Astrocyte (in vitro differentiated cells and primary cell): ENCODE measurements around the gene CCDC107. TPM values are rescaled to one million over a fixed set of nuclear protein-coding genes. Genes with fewer than 3 reads are reported as not detected.
A peak's percentile ranks its signal among the peaks of the same experiment; 100 is the strongest.

Experiments
- DNase-seq: peaks from one replicate; pipeline ENCODE4 v3.0.0-alpha.2; 2010; ENCODE audit warnings: low read depth
- FAIRE-seq: peaks from 2 replicates; lab custom pipeline; 2011; peaks lifted over from hg19 to GRCh38; lab: Jason Lieb, UNC
- H2AFZ ChIP-seq: 2 replicates; pipeline ENCODE4 v1.6.0; 2012; ENCODE audit warnings: low read depth, low read length, inconsistent platforms
- H3K27ac ChIP-seq: 2 replicates; pipeline ENCODE4 v1.5.1; 2011; ENCODE audit warnings: low read depth, low read length, inconsistent platforms
- H3K27me3 ChIP-seq: 2 replicates; pipeline ENCODE4 v1.6.0; 2011; ENCODE audit warnings: low read length, inconsistent platforms; ENCODE audit not compliant: insufficient read depth
- H3K36me3 ChIP-seq: 2 replicates; pipeline ENCODE4 v1.5.1; 2011; ENCODE audit warnings: low read length, inconsistent platforms; ENCODE audit not compliant: insufficient read depth
- H3K4me1 ChIP-seq: 2 replicates; pipeline ENCODE4 v1.5.1; 2011; ENCODE audit warnings: low read length, inconsistent platforms; ENCODE audit not compliant: insufficient read depth
- H3K4me2 ChIP-seq: 2 replicates; pipeline ENCODE4 v1.6.0; 2012; ENCODE audit warnings: low read length, inconsistent platforms
- H3K4me3 ChIP-seq: 2 replicates; pipeline ENCODE4 v1.5.1; 2011; ENCODE audit warnings: low read depth, mild to moderate bottlenecking, low read length, inconsistent platforms; ENCODE audit not compliant: insufficient read depth
- H3K79me2 ChIP-seq: 2 replicates; pipeline ENCODE4 v1.6.0; 2012; ENCODE audit warnings: mild to moderate bottlenecking, low read length, inconsistent platforms; ENCODE audit not compliant: insufficient read depth
- H3K9ac ChIP-seq: 2 replicates; pipeline ENCODE4 v1.6.0; 2012; ENCODE audit warnings: mild to moderate bottlenecking, low read length, inconsistent platforms
- H3K9me3 ChIP-seq: 2 replicates; pipeline ENCODE4 v1.5.1; 2012; ENCODE audit warnings: low read depth, mild to moderate bottlenecking, low read length, inconsistent platforms; ENCODE audit not compliant: insufficient read depth
- H4K20me1 ChIP-seq: 2 replicates; pipeline ENCODE4 v1.6.0; 2012; ENCODE audit warnings: low read length, inconsistent platforms; ENCODE audit not compliant: insufficient read depth
- H3K27ac Mint-ChIP-seq: one replicate; pipeline ENCODE4 v1.8.0; 2021; ENCODE audit warnings: mild to moderate bottlenecking, mixed read lengths; ENCODE audit not compliant: unreplicated experiment
- H3K27me3 Mint-ChIP-seq: one replicate; pipeline ENCODE4 v1.8.0; 2021; ENCODE audit warnings: low read depth, mixed read lengths; ENCODE audit not compliant: unreplicated experiment
- H3K36me3 Mint-ChIP-seq: one replicate; pipeline ENCODE4 v1.8.0; 2021; ENCODE audit warnings: low read depth, mixed read lengths; ENCODE audit not compliant: unreplicated experiment
- H3K4me1 Mint-ChIP-seq: one replicate; pipeline ENCODE4 v1.8.0; 2021; ENCODE audit warnings: low read depth, mixed read lengths; ENCODE audit not compliant: unreplicated experiment
- H3K4me3 Mint-ChIP-seq: one replicate; pipeline ENCODE4 v1.8.0; 2021; ENCODE audit warnings: mild to moderate bottlenecking, moderate library complexity, mixed read lengths; ENCODE audit not compliant: unreplicated experiment
- H3K9me3 Mint-ChIP-seq: one replicate; pipeline ENCODE4 v1.8.0; 2021; ENCODE audit warnings: mild to moderate bottlenecking, mixed read lengths; ENCODE audit not compliant: unreplicated experiment
- CTCF ChIP-seq: IDR thresholded peaks from 2 replicates; pipeline ENCODE4 v1.5.1; 2011; ENCODE audit warnings: low read depth, mild to moderate bottlenecking, inconsistent platforms, low read length, moderate library complexity; ENCODE audit not compliant: insufficient read depth
- EZH2 ChIP-seq: IDR thresholded peaks from 2 replicates; pipeline ENCODE4 v1.6.1; 2012; ENCODE audit warnings: mild to moderate bottlenecking, low read length, inconsistent platforms; ENCODE audit not compliant: insufficient read depth
- total RNA-seq: library from RNA; stranded (reverse); gene quantifications from 2 replicates; pipeline ENCODE4 v1.2.1, GENCODE V29; 2021

CCDC107 gene
- total RNA-seq, 1 donor from 2014 or later = 18.8 TPM

DNA sequence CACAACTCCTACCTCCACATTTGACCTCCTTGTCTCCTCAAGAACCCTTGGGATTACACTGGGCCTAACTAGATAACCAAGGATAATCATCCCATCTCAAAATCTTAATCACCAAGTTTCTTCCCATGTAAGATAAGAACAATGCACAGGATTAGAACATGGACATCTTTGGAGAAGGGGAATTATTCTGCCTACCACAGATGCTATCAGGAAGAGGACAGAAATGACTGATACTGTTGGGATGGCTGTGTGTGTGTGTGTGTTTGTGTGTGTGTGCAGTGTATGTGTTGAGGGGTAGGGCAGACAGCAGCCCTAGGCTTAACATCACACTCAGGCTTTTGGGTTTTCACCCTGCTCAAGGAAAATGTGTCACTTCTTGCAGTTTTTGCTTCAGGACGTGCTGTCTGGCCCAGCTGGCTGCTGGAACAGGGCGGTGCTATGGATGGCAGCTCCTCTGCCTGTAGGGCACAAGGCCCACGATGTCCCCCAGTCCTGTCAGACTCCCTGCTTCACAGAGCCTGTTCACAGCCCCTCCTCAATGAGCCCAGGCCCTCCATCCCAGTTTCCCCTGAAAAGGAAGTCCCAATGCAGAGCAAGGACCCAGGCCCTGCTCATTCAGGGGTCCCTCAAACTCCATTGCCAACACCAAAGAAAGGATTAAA is 23.4 kb downstream of the CCDC107 start:
- Mint-ChIP-seq H3K4me1 (peaks cover 51% of the 10 kb centered on the region), H3K27me3 (peaks cover 3% of the 10 kb centered on the region), H3K36me3 (peaks cover 28% of the 10 kb centered on the region), H3K9me3 (no peaks in the 10 kb centered on the region), H3K27ac (peak overlapping the region; percentile 63), H3K4me3 (peak overlapping the region; percentile 74)
- H3K27ac ChIP-seq = no peak overlapping the region
- H3K9me3 ChIP-seq = no peaks in the 10 kb centered on the region
- FAIRE-seq = no peak
- H3K4me3 ChIP-seq = no peak overlapping the region
- H4K20me1 ChIP-seq = peaks cover 70% of the 10 kb centered on the region
- peaks cover 45% of the 10 kb centered on the region for H3K4me1 ChIP-seq
- peaks cover 39% of the 10 kb centered on the region for H3K36me3 ChIP-seq
- H2AFZ ChIP-seq = no peak overlapping the region
- no peak for TF ChIP-seq EZH2
- TF ChIP-seq CTCF = no peak
- H3K79me2 ChIP-seq = peaks cover 28% of the 10 kb centered on the region
- H3K9ac ChIP-seq = peak overlapping the region; percentile 7
- DNase-seq = peak; percentile 36
- no peaks in the 10 kb centered on the region for H3K27me3 ChIP-seq
- H3K4me2 ChIP-seq = peak overlapping the region; percentile 100

DNA sequence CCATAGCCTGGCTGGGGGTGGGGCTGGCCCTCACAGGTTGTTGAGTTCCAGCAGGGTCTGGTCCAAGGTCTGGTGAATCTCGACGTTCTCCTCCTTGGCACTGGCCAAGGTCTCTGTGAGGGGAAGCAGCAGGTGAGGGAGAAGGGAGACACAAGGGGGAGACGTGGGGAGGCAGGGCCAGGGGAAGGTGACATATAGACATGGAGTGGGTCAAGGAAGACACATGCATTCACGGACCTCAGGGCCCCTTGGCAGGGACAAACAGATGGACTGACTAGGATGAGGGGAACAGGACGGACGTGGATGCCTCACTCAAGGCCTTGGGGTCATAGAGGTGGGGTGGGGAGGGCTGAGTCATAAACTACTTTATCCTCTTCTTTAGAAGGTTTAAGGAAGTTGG is 24.0 kb downstream of the CCDC107 start:
- H3K4me3 Mint-ChIP-seq = peak overlapping the region; percentile 74
- peaks cover 34% of the 10 kb centered on the region for H3K79me2 ChIP-seq
- H3K4me3 ChIP-seq = no peak overlapping the region
- DNase-seq (no peak), FAIRE-seq (no peak)
- H3K27ac ChIP-seq = no peak overlapping the region
- H3K27me3 ChIP-seq = no peaks in the 10 kb centered on the region
- no peaks in the 10 kb centered on the region for H3K9me3 ChIP-seq
- H3K27me3 Mint-ChIP-seq = no peaks in the 10 kb centered on the region
- peak overlapping the region; percentile 100 for H3K4me2 ChIP-seq
- H3K36me3 ChIP-seq = peaks cover 45% of the 10 kb centered on the region
- peaks cover 30% of the 10 kb centered on the region for H3K36me3 Mint-ChIP-seq
- H3K4me1 ChIP-seq = peaks cover 50% of the 10 kb centered on the region
- peak overlapping the region; percentile 37 for H3K27ac Mint-ChIP-seq
- H2AFZ ChIP-seq = no peak overlapping the region
- H4K20me1 ChIP-seq = peaks cover 76% of the 10 kb centered on the region
- TF ChIP-seq EZH2 (no peak), CTCF (no peak)
- peak overlapping the region; percentile 7 for H3K9ac ChIP-seq
- H3K9me3 Mint-ChIP-seq = no peaks in the 10 kb centered on the region
- H3K4me1 Mint-ChIP-seq = peaks cover 57% of the 10 kb centered on the region
